Breast epithelium (tissue), 4 donors: ENCODE measurements around the gene TFF3. TPM values are rescaled to one million over a fixed set of nuclear protein-coding genes. Genes with fewer than 3 reads are reported as not detected.

Source experiments
- DNase-seq, 2 donors: peaks; one replicate each; pipeline ENCODE4 v3.0.0-alpha.2; 2019; ENCODE audit warnings: low spot score in 2 of 2
- H3K27ac ChIP-seq, 2 donors: fragments of 200-600 bp; sonication (generic) in 1 of 2; one replicate each; pipeline ENCODE4 v1.5.1; 2016 to 2019; ENCODE audit warnings: mild to moderate bottlenecking in 1 of 2
- H3K27me3 ChIP-seq, 2 donors: fragments of 200-600 bp; sonication (generic) in 1 of 2; one replicate each; pipeline versions ENCODE4 v1.5.1 to v1.6.0; 2017 to 2019; ENCODE audit warnings: control low read depth in 1 of 2, mild to moderate bottlenecking in 1 of 2
- H3K36me3 ChIP-seq: fragments of 200-600 bp; one replicate; pipeline ENCODE4 v1.5.1; 2019
- H3K4me1 ChIP-seq, 2 donors: fragments of 200-600 bp; sonication (generic); one replicate each; pipeline ENCODE4 v1.5.1; 2016 to 2019; ENCODE audit warnings: control low read depth in 1 of 2
- H3K4me3 ChIP-seq, 3 donors: fragments of 200-600 bp; sonication (generic); 1 replicate in 2 of 3; 2 replicates in 1 of 3; pipeline ENCODE4 v1.5.1; 2016 to 2019; ENCODE audit warnings: mild to moderate bottlenecking in 3 of 3, moderate library complexity in 2 of 3
- H3K9me3 ChIP-seq, 2 donors: fragments of 200-600 bp; sonication (generic) in 1 of 2; one replicate each; pipeline ENCODE4 v1.5.1; 2016 to 2019; ENCODE audit warnings: control low read depth in 1 of 2
- POLR2A ChIP-seq: fragments of 450-650 bp; IDR thresholded peaks from one replicate; pipeline ENCODE4 v1.6.1; 2016; ENCODE audit warnings: antibody characterized with exemption, mild to moderate bottlenecking, moderate library complexity
- POLR2AphosphoS5 ChIP-seq, 3 donors: sonication (generic); formaldehyde crosslinking; IDR thresholded peaks; one replicate each; pipeline ENCODE4 v1.6.1; 2017; ENCODE audit warnings: antibody characterized with exemption in 3 of 3
- intact Hi-C: fragments of 100-400 bp; cut with DNase I; formaldehyde crosslinking; loops from one replicate; pipeline ENCODE4 v1.15.1; 2023; ENCODE audit warnings: low total_unique reads
- total RNA-seq, 3 donors: library from RNA; depleted of rRNA; stranded (reverse); fragments of >200 nt; gene quantifications; one replicate each; pipeline ENCODE4 v1.1.0, GENCODE V29; 2016
- TF ChIP-seq, protein P1 (sequence below), 3 donors: fragments of 450-650 bp; IDR thresholded peaks; one replicate each; pipeline ENCODE4 v1.5.1; 2016 to 2017; ENCODE audit warnings: antibody characterized with exemption in 3 of 3, mild to moderate bottlenecking in 3 of 3, moderate library complexity in 3 of 3

Gene TFF3
- total RNA-seq, 3 donors from 2014 or later, result 0.96 to 108 (median 11.4) TPM

DNA sequence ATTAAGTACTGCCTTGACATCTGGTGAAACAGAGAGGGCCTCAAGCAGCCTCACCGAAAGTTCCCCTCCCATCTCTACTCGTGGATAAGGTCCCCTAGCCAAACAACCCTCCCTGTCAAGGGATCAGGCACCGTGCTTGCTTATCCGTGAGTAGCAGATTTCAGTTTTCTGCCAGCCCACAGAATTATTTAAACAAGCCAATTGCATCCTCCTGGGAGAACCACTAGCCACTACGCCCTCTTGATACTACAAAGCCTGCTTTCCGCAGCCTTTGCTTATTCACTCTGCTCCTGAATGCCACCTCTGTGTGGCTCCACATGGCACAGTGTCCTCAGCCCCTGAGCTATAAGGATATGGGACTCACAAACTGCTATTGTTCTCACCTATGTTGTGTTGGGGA lies 41.4 kb upstream of the TFF3 start:
- intact Hi-C loops, result no loop called here
- Histone ChIP-seq H3K4me1 (no peaks in the 10 kb centered on the region), H3K27ac (no peak overlapping the region), H3K4me3 (no peak overlapping the region), H3K36me3 (no peaks in the 10 kb centered on the region), H3K9me3 (peaks cover 8 to 11% of the 10 kb centered on the region in 2 donors), H3K27me3 (no peaks in the 10 kb centered on the region)
- TF ChIP-seq POLR2A (no peak), POLR2AphosphoS5 (IDR thresholded peaks at IDR 0.05) (no peak)
- TF ChIP-seq, protein P1, sequence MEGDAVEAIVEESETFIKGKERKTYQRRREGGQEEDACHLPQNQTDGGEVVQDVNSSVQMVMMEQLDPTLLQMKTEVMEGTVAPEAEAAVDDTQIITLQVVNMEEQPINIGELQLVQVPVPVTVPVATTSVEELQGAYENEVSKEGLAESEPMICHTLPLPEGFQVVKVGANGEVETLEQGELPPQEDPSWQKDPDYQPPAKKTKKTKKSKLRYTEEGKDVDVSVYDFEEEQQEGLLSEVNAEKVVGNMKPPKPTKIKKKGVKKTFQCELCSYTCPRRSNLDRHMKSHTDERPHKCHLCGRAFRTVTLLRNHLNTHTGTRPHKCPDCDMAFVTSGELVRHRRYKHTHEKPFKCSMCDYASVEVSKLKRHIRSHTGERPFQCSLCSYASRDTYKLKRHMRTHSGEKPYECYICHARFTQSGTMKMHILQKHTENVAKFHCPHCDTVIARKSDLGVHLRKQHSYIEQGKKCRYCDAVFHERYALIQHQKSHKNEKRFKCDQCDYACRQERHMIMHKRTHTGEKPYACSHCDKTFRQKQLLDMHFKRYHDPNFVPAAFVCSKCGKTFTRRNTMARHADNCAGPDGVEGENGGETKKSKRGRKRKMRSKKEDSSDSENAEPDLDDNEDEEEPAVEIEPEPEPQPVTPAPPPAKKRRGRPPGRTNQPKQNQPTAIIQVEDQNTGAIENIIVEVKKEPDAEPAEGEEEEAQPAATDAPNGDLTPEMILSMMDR (IDR thresholded peaks at IDR 0.05), result no peak
- peak in 1 of 2 donors; percentile 2 for DNase-seq

DNA sequence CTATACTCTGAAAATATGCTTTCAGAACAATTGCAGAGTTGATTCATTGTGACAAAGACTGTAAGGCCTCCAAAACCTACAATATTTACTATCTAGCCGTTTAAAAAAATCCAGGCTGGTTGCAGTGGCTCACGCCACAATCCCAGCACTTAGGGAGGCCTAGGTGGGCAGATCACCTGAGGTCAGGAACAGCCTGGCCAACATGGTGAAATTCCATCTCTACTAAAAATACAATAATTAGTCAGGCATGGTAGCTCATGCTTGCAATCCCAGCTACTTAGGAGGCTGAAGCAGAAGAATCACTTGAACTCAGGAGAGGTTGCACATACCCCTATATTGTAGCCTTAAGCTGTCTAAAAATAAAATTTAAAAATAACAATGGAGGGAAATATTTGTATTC lies 40.8 kb upstream of the TFF3 start:
- intact Hi-C loops, result no loop called here
- DNase-seq, result no peak
- no peaks in the 10 kb centered on the region for H3K27me3 ChIP-seq
- H3K9me3 ChIP-seq, result peaks cover 8 to 11% of the 10 kb centered on the region in 2 donors
- H3K4me1 ChIP-seq, result no peaks in the 10 kb centered on the region
- TF ChIP-seq POLR2A (no peak), POLR2AphosphoS5 (IDR thresholded peaks at IDR 0.05) (no peak)
- TF ChIP-seq, protein P1 (IDR thresholded peaks at IDR 0.05), result no peak
- no peaks in the 10 kb centered on the region for H3K36me3 ChIP-seq
- no peak overlapping the region for H3K27ac ChIP-seq
- no peak overlapping the region for H3K4me3 ChIP-seq

DNA sequence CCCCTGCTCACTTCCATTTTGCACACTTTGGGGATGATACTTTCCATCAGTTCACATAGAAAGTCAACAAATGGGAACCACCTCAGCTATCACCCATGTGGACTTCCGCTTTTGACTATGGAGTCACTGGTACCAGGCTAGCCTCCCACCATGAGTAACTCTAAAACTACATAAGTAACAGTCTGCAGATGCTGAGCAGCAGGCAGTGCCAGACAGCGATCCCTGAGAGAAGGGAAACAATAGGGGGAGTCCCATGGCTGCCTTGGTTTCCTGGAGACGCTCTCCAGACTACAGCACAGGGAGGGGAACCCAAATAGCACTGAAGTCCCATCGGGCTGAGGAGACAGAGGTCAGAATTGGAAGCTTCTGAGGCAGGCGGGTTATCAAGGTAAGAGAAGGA lies 38.4 kb upstream of the TFF3 start:
- no peak overlapping the region for H3K27ac ChIP-seq
- TF ChIP-seq, protein P1 (IDR thresholded peaks at IDR 0.05), result no peak
- TF ChIP-seq POLR2A (no peak), POLR2AphosphoS5 (IDR thresholded peaks at IDR 0.05) (no peak)
- intact Hi-C loops, result no loop called here
- no peaks in the 10 kb centered on the region for H3K36me3 ChIP-seq
- DNase-seq, result no peak
- H3K4me1 ChIP-seq, result no peaks in the 10 kb centered on the region
- peaks cover 0 to 6% of the 10 kb centered on the region in 2 donors for H3K9me3 ChIP-seq
- H3K27me3 ChIP-seq, result no peaks in the 10 kb centered on the region
- H3K4me3 ChIP-seq, result no peak overlapping the region

DNA sequence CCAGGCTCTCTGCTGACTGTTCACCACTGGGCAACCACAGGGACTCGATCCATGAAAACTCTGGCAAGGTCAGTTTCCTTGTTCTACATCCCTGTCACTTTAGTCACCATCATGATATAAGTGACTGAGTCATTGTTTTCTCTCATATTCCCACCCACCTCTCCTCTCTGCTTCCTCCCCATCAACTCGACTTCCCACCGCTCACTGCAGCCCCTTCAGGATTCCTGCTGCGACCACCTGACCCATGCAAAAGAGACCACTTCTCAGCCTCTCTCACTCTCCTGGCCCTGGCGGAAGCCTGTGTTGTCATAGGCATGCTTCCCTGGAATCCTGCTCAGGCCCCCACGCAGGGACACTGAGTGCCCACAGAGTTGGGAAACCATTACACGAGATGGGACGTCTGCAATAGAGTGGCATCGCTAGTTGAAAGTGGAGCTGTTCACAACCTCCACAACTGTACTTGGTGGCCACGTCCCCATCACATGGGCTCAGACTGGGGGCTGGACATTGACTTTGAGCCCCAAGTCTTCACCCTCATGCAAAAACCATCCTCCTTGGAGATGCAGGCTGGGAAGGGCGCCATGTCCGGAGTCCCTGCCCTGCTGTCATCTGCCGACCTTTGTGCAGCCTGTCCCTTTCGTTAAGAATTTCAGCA lies 37.4 kb upstream of the TFF3 start:
- TF ChIP-seq, protein P1 (IDR thresholded peaks at IDR 0.05), result no peak
- TF ChIP-seq POLR2AphosphoS5 (IDR thresholded peaks at IDR 0.05) (no peak), POLR2A (no peak)
- Histone ChIP-seq H3K4me1 (no peaks in the 10 kb centered on the region), H3K36me3 (no peaks in the 10 kb centered on the region), H3K27ac (no peak overlapping the region), H3K27me3 (no peaks in the 10 kb centered on the region), H3K4me3 (no peak overlapping the region), H3K9me3 (peaks cover 0 to 6% of the 10 kb centered on the region in 2 donors)
- intact Hi-C loops, result no loop called here
- no peak for DNase-seq

DNA sequence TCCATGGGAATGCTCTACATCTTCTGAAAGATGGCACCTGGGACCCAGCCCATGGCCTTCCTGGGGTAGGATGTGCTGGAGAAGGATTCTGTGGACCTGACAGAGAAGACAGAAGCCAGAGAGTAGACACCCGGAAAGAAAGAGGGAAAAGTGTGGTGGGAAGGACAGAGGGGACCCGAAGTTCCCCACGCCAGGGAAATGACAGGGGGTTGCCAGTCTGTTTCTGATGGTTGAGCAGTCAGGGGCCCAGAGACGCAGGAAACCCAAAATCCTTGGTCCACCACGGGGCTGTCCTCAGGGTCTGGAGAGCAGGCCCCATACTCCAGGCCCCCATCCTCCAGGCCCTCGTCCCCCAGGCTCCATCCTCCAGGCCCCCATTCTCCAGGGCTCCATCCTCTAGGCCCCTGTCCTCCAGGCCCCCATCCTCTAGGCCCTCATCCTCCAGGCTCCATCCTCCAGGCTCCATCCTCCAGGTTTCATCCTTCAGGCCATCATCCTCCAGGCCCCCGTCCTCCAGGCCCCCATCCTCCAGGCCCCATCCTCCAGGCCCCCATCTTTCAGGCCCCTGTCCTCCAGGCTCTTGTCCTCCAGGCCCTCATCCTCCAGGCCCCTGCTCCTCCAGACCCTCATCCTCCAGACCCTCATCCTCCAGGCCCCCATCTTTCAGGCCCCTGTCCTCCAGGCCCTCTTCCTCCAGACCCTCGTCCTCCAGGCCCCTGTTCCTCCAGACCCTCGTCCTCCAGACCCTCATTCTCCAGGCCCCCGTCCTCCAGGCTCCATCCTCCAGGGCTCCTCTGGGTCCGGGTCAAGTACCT lies 36.6 kb upstream of the TFF3 start:
- intact Hi-C loops, result no loop called here
- Histone ChIP-seq H3K4me1 (no peaks in the 10 kb centered on the region), H3K27ac (no peak overlapping the region), H3K36me3 (no peaks in the 10 kb centered on the region), H3K27me3 (no peaks in the 10 kb centered on the region), H3K4me3 (no peak overlapping the region), H3K9me3 (peaks cover 0 to 3% of the 10 kb centered on the region in 2 donors)
- no peak for TF ChIP-seq POLR2AphosphoS5 (IDR thresholded peaks at IDR 0.05)
- TF ChIP-seq, protein P1 (IDR thresholded peaks at IDR 0.05), result no peak
- no peak for TF ChIP-seq POLR2A
- no peak for DNase-seq
